Lower lobe of right lung (tissue), 2 donors: ENCODE results near the gene DNPEP. TPM values are rescaled to one million over a fixed set of nuclear protein-coding genes. Genes with fewer than 3 reads are reported as not detected.
A peak's percentile ranks its signal among the peaks of the same experiment; 100 is the strongest.

Experiments used
- ATAC-seq, 2 donors: fragments of 200-7000 bp; cut with Tn5 transposase; one replicate each; pipeline ENCODE4 v1.9.1; 2020 to 2022; ENCODE audit warnings: mild to moderate bottlenecking in 2 of 2, moderate library complexity in 2 of 2
- DNase-seq: peaks from one replicate; pipeline ENCODE4 v3.0.0-alpha.2; 2020
- H3K27ac ChIP-seq: fragments of 200-600 bp; one replicate; pipeline ENCODE4 v1.8.0; 2022
- H3K27me3 ChIP-seq: fragments of 200-600 bp; one replicate; pipeline ENCODE4 v1.8.0; 2022; ENCODE audit warnings: low read depth
- H3K36me3 ChIP-seq: fragments of 200-600 bp; one replicate; pipeline ENCODE4 v1.8.0; 2022; ENCODE audit warnings: mild to moderate bottlenecking
- H3K4me1 ChIP-seq: fragments of 200-600 bp; one replicate; pipeline ENCODE4 v1.8.0; 2022
- H3K4me3 ChIP-seq: fragments of 200-600 bp; one replicate; pipeline ENCODE4 v1.8.0; 2022; ENCODE audit warnings: mild to moderate bottlenecking
- H3K9me3 ChIP-seq: fragments of 200-600 bp; one replicate; pipeline ENCODE4 v1.8.0; 2022
- intact Hi-C: fragments of 100-400 bp; cut with DNase I; formaldehyde crosslinking; loops from one replicate; pipeline ENCODE4 v1.11.0; 2022
- long read RNA-seq: library from polyadenylated mRNA; unstranded; transcript quantifications from one replicate; pipeline ENCODE4 v2.0.0, GENCODE V29; 2021
- total RNA-seq: library from RNA; stranded (reverse); fragmentation: NEBNext Ultra II Directional; extraction: Animal tissue kit (Norgen Biotek cat#: 25700); gene quantifications from one replicate; pipeline ENCODE4 v1.2.1, GENCODE V29; 2021
- TF ChIP-seq, protein P1 (sequence below): fragments of 200-600 bp; IDR thresholded peaks from one replicate; pipeline ENCODE4 v1.8.0; 2022; ENCODE audit warnings: antibody characterized with exemption, mild to moderate bottlenecking
- donor health status: DM: no; HTN: yes; CAD: no; lungs with severe emphysema.

Gene DNPEP
- 79.5 TPM for total RNA-seq
- long read RNA-seq, transcript DNPEP-201 (15 exons, 2,425 nt) = major isoform, 134 of 224 reads
- long read RNA-seq, transcript DNPEP-203 (15 exons, 1,657 nt) = minor isoform, 23 of 224 reads
- long read RNA-seq, partial matches to known transcripts = 27 of 224 reads
- long read RNA-seq, other reads (novel, unspliced or antisense) = 35 of 224 reads

GRCh38 chr2:219387306-219388120 lies at the start of gene DNPEP:
Gene DNPEP, minus strand, starts transcription at chr2:219387912. Its CDS starts 118 bp downstream, at chr2:219387794.
- Histone ChIP-seq H3K4me3 (peak within 1 kb of the TSS; percentile 89), H3K4me1 (peaks cover 32% of the 10 kb centered on the region), H3K36me3 (peaks cover 42% of the 10 kb centered on the region), H3K9me3 (no peaks in the 10 kb centered on the region), H3K27me3 (no peaks in the 10 kb centered on the region), H3K27ac (peak within 1 kb of the TSS; percentile 94)
- TF ChIP-seq, protein P1, sequence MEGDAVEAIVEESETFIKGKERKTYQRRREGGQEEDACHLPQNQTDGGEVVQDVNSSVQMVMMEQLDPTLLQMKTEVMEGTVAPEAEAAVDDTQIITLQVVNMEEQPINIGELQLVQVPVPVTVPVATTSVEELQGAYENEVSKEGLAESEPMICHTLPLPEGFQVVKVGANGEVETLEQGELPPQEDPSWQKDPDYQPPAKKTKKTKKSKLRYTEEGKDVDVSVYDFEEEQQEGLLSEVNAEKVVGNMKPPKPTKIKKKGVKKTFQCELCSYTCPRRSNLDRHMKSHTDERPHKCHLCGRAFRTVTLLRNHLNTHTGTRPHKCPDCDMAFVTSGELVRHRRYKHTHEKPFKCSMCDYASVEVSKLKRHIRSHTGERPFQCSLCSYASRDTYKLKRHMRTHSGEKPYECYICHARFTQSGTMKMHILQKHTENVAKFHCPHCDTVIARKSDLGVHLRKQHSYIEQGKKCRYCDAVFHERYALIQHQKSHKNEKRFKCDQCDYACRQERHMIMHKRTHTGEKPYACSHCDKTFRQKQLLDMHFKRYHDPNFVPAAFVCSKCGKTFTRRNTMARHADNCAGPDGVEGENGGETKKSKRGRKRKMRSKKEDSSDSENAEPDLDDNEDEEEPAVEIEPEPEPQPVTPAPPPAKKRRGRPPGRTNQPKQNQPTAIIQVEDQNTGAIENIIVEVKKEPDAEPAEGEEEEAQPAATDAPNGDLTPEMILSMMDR = no peak
- intact Hi-C loops = no loop called here
- peak; percentile 94 for DNase-seq
- ATAC-seq = peak; percentile 87 to 91

DNA sequence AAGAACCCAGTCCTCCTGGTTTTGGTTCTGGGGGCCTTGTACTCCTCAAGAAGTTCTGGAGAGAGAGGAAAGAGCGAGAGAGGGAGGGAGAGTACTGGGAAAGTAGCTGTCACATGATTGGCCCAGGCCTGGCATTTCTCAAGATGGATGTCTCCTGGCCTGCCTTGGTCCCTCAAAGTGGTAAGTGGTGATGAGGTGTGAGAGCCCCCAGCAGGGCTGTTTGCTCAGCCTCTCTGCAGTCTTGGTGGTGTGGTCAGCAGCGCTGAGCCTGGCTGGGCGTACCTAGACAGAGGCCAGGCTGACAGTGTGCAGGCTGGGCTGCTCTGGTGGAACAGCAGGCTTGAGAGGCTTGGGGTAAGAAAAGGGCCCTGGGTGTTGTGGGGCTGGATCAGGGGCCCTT lies 49.4 kb upstream of the DNPEP start:
- no peak for ATAC-seq
- H3K4me3 ChIP-seq = no peak overlapping the region

GRCh38 chr2:219436491-219436890 lies 48.8 kb upstream of the DNPEP start:
- H3K36me3 ChIP-seq = no peaks in the 10 kb centered on the region
- H3K4me1 ChIP-seq = peaks cover 5% of the 10 kb centered on the region
- no peaks in the 10 kb centered on the region for H3K9me3 ChIP-seq
- intact Hi-C loops = no loop called here
- H3K27ac ChIP-seq = no peak overlapping the region
- H3K4me3 ChIP-seq = no peak overlapping the region
- TF ChIP-seq, protein P1 = no peak
- peaks cover 50% of the 10 kb centered on the region for H3K27me3 ChIP-seq
- no peak for ATAC-seq
- no peak for DNase-seq

More for the DNA sequence above, 49.4 kb upstream of the DNPEP start:
- TF ChIP-seq, protein P1 = no peak
- intact Hi-C loops = no loop called here
- no peaks in the 10 kb centered on the region for H3K9me3 ChIP-seq
- peaks cover 7% of the 10 kb centered on the region for H3K4me1 ChIP-seq
- H3K36me3 ChIP-seq = no peaks in the 10 kb centered on the region
- no peak for DNase-seq
- H3K27me3 ChIP-seq = peaks cover 54% of the 10 kb centered on the region
- no peak overlapping the region for H3K27ac ChIP-seq

- Histone ChIP-seq H3K9me3 (no peaks in the 10 kb centered on the region), H3K4me1 (no peaks in the 10 kb centered on the region), H3K4me3 (no peak overlapping the region), H3K36me3 (no peaks in the 10 kb centered on the region), H3K27me3 (peaks cover 42% of the 10 kb centered on the region), H3K27ac (no peak overlapping the region)
- TF ChIP-seq, protein P1 = no peak
- intact Hi-C loops = no loop called here
- no peak for DNase-seq
- ATAC-seq = peak in 1 of 2 donors; percentile 21
Observed at GRCh38 chr2:219435701-219436100, 48.0 kb upstream of the DNPEP start.

DNA sequence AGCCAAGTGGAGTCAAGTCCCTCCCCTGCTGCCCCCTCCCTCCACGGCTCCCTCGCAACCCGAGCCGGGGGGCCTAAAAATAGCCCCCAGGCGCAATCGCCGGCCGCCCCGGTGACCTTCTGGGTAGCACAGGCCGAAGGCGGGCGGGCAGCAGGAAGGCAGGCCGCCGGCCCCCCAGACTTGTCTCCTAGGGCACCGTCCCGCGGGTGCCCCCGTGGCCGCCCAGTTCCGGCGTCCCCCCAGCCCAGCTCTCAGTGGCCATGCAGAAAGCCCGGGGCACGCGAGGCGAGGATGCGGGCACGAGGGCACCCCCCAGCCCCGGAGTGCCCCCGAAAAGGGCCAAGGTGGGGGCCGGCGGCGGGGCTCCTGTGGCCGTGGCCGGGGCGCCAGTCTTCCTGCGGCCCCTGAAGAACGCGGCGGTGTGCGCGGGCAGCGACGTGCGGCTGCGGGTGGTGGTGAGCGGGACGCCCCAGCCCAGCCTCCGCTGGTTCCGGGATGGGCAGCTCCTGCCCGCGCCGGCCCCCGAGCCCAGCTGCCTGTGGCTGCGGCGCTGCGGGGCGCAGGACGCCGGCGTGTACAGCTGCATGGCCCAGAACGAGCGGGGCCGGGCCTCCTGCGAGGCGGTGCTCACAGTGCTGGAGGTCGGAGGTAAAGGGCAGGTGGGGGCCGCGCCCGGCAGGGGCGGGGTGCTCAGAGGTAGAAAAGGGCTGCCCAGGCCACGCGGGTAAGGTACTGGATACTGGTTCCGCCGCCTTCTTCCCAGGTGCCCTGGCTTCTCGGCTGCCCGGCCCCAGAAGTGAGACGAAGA lies 47.2 kb upstream of the DNPEP start, which contains the start of gene SPEG:
Gene SPEG (plus strand): TSS at position 126 of the 808 bp plus-strand sequence. CDS start 135 bp downstream, at position 261.
- TF ChIP-seq, protein P1 = no peak
- Histone ChIP-seq H3K4me1 (no peaks in the 10 kb centered on the region), H3K36me3 (no peaks in the 10 kb centered on the region), H3K9me3 (no peaks in the 10 kb centered on the region), H3K4me3 (no peak within 1 kb of the TSS), H3K27ac (no peak within 1 kb of the TSS), H3K27me3 (peaks cover 42% of the 10 kb centered on the region)
- ATAC-seq (peak; percentile 36 to 44), DNase-seq (no peak)
- intact Hi-C loops = no loop called here
